ENCODE measurements around the gene STK35.

DNA sequence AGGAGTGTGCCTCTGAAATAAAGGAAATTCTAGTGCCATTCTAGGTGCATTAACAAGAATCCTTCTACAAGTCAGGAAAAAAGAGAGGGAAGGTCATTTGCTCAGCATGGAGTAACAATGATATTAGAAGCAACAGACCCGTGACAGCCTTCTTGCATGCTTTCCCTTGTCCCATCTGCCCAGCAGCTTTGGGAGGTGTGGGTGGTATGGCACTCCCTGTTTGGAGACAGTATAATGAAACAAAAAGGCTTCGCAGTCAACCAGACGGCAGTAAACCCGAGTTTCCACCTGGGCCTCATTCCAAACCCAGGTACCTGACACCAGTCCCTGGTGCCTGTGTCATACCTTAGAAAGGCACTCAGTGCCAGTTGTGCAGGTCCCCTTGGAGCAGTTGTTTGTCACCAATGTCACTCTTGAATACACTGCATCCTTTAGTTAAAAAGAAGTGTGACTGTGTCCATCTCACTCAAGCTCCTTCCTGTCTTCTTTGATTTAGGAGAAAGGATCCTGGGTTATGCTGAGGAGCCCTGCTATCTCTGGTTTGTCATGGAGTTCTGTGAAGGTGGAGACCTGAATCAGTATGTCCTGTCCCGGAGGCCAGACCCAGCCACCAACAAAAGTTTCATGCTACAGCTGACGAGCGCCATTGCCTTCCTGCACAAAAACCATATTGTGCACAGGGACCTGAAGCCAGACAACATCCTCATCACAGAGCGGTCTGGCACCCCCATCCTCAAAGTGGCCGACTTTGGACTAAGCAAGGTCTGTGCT is 14.7 kb downstream of the STK35 start:
- TF ChIP-seq EP300 (IDR thresholded peaks at IDR 0.05) (no peak), POLR2A (IDR thresholded peaks at IDR 0.05) (no peak)
- TF ChIP-seq, protein P1, sequence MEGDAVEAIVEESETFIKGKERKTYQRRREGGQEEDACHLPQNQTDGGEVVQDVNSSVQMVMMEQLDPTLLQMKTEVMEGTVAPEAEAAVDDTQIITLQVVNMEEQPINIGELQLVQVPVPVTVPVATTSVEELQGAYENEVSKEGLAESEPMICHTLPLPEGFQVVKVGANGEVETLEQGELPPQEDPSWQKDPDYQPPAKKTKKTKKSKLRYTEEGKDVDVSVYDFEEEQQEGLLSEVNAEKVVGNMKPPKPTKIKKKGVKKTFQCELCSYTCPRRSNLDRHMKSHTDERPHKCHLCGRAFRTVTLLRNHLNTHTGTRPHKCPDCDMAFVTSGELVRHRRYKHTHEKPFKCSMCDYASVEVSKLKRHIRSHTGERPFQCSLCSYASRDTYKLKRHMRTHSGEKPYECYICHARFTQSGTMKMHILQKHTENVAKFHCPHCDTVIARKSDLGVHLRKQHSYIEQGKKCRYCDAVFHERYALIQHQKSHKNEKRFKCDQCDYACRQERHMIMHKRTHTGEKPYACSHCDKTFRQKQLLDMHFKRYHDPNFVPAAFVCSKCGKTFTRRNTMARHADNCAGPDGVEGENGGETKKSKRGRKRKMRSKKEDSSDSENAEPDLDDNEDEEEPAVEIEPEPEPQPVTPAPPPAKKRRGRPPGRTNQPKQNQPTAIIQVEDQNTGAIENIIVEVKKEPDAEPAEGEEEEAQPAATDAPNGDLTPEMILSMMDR (IDR thresholded peaks at IDR 0.05), result no peak

Measured in ovary (tissue), 3 donors.